NK-92 (cell line): ENCODE measurements around the gene ZFYVE28.
"Not testable (repeated sequence)": the region's sequence is repeated elsewhere in the genome, so short reads cannot be mapped to it uniquely, and the experiment has no call there.

ENCODE experiments used
- DNase-seq: peaks from one replicate; lab custom pipeline; 2025; ENCODE audit not compliant: unreplicated experiment; lab: John Stamatoyannopoulos, UW

ZFYVE28 gene

DNA sequence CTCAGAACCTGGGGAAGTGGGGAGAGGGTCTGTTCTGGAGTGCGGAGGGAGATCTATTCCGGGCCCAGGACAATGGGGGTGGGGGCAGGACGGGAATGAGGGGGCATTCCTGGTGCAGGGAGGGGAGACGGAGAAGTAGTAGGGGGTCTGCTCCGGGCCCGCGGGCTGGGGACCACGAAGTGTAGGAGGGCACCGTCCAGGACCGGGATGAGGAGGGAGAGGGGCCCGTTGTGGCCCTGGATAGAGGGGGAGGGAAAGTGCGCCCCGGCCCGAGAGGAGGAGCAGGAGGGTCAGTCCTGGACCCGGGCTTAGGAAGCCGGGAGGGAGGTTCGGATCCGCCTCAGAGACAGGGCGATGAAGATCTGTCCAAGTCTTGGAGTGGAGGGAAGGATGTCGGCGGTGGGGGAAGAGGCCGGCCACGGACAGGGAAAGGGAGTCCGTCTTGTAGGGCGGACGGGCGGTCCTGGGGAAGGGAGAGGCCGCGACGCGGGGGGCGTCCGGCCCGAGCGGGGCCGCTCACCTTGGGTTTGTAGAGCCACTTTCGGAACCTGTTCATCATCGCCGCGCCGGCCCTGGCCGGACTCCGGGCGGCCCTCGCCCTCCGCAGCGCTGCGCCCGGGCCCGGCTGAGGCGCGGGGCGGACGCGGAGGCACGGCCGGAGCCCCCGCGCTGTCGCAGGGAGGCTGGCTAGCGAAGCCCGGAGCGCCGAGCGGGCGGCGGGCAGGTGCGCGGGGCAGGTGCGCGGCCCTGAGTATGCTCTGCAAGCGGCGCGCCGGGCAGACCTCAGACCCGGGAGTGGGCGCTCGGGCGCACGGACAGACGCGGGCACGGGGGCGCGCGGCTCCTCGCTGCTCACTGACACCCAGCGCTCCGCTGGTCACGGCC is at the start of gene ZFYVE28:
ZFYVE28 (minus strand) TSS at position 881 of the 885 bp plus-strand sequence; CDS start at position 559, 322 bp downstream.
- DNase-seq, result no peak

GRCh38 chr4:2465544-2465943 is 47.1 kb upstream of the ZFYVE28 start:
- not testable (repeated sequence) for DNase-seq

GRCh38 chr4:2465032-2465431 is 46.6 kb upstream of the ZFYVE28 start:
- no peak for DNase-seq

DNA sequence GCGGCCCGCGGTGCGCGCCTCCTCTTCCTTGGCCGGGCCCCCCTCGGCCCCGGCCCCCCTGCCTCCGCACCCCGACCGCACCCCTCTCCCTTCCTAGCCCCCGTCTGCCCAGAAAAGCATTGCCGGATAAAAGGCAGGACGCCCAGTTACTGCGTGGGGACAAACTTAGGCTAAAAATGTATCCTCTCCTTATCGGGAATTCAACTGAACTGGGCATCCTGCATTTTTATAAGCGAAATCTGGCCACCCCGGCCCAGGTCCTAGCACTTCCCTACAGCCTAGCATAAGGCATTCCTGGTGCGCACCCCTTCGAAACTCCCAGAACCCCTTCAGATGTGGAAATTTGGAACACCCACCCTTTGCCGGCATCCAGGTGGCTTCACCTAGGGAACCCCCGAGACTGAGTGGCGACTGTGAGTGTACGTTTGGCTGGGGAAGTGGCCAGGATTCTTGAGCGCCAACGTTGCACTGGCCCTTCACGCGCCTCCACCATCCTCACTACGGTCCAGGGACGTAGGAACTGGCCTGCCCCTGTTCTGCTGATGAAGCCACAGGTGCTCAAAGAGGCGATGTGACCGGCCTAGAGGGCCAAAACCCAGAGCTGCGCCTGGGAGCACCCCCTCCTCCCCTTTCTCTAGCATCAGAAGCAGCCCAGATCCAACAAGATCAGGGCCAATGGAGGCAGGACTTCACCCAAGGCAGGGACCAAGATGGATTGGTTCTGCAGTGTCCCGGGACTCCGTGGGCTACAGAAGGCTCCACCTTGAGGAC is 44.7 kb upstream of the ZFYVE28 start:
- no peak for DNase-seq

DNA sequence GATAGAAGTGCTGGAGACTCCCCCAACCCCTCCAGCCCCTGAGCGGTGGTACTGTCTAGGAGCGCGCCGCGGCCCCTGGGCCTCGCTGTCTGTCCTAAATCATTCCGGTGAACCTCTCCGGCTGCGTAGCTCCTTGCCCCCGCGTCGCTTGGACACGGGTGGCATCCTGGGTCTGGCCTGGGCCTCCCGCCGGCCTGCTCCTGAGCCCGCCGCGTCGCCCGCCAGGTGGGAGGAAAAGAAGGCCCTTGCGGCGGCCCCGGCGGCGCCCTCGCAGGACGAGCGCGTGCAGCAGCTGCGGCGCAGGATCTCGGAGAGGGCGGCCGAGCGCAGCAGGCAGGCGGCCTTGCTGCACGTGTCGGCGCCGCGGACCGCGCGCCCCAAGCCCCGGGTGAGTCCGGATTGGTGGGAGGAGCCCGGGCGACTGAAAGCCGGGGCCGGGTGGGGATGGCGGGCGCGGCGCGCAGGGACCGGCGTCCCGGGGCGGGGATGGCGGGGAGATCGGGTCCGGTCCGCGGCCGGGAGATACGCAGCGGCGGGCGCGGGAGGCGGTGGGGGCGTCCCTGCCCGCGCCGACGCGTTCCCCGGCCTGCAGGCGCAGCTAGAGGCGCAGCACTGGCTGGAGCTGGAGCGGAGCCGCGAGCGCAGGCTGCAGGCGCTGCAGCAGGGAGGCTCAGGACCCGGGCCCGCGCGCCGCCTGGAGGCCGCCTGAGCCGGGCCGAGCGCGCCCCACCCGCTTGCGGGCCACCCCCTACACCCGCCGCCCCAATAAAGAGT is 44.0 kb upstream of the ZFYVE28 start:
- DNase-seq, result no peak

- no peak for DNase-seq
Measured at GRCh38 chr4:2461246-2461960, 43.0 kb upstream of the ZFYVE28 start.

DNA sequence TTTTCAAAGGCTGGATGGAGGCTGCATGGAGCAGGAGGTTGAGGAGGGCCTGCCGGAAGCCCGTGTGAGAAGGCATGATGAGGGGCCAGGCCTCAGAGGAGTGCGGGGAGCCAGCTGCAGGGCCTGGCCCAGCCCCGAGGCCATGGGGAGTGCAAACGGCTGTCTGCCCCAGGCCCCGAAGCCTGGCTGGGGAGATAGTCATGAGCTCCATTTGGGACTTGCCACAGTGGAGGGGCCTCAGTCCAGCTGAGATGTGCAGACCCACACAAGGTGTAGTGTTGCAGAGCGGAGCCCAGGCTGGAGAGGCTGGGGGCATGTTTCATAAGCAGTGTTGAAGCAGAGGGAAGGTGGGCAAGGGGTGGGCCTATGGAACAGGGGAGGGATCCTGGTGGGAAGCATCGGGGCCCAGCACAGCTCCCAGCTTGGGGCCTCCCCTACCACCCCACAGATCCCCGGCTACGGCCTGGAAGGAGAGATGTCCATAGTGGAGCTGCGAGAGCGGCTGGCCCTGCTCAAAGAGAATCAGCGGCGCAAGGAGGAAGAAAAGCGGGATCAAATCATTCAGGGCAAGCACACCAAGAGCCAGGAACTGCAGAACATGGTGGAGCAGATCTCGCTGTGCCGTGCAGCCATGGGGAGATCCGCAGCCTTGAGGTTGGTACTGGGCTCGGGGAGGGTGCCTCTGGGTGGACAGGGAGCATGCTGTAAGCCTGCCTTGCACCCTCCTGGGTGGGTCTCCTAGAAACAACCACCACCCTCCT is 41.3 kb upstream of the ZFYVE28 start:
- no peak for DNase-seq

DNA sequence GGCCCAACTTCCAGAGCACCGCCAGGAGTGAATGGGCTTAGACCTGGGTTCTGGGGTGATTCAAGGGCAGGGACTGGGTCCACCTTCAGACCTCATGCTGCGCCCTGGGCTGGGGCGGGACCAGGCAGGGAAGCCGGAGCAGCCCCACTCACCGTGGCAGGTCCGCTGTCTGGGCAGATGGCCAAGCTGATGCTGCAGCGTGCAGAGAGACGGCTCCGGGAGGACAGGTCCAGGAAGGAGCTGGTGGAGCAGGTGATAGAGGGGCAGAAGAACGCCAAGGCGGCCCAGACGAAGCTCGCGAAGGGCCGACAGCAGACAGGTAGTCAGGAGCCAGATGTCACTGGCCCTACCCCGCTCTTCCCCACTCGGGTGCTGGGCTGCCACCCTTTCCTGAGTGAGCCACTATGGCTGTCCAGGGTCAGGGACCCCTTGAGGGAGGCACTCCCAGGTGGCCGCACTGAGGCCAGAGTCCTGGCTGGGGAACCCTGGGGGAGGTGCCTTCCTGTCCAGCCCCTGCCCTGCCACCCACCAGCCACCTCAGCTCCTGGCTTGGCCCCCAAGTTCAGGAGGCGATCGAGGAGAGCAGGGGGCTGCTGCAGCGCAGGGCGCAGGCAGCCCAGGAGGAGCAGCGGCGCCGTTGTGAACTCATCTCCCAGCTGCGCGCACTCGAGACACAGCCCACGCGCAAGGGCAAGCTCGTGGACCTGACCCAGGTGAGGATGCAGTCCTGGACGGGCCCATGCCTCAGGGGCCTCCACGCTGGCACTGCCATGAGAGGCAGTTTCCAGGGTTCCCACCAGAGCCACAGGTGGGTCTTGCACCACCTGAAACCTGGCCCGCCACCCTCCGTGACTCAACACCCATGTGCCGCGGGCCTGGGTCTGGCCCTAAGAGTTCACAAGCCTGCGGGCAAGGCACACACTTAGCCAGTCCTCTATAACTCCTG is 40.4 kb upstream of the ZFYVE28 start:
- DNase-seq, result no peak

DNA sequence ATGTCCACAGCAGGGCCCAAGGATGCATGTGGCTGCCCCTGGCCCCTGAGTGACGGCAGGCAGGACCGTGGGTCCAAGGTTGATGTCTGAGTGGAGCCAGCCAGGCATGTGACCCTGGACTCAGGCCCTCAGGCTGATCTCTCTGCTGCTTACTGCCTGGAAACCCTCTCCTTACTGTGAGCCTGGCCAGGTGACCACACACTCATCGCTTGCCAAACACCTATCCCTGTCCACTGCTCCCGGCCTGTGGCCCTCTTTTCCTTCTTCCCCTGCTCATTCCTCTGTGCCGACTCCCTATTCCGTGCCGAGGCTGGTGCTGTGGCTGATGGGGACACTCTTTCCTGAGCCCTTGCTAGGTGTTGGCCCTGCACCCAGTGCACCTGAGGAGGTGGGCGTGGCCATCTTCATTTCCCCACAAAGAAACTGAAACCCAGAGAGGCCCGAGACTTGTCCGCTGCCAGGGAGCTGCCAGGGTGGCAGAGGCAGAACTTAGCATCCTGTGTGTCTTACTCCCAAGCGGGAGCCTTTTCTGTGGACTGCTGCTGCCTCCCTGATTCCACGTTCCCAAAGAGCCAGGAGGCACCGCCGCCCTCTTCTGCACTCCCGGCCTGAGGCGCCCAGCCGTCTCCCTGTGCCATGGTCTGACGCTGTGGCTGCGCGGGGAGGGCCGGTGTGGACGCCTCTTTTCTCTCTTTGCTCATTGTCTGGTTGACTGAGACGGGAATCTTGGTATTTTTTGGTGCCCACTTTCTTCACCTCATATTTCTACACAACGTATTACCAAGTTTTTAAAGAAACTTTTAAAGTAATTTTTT is 39.2 kb upstream of the ZFYVE28 start:
- DNase-seq, result no peak

DNA sequence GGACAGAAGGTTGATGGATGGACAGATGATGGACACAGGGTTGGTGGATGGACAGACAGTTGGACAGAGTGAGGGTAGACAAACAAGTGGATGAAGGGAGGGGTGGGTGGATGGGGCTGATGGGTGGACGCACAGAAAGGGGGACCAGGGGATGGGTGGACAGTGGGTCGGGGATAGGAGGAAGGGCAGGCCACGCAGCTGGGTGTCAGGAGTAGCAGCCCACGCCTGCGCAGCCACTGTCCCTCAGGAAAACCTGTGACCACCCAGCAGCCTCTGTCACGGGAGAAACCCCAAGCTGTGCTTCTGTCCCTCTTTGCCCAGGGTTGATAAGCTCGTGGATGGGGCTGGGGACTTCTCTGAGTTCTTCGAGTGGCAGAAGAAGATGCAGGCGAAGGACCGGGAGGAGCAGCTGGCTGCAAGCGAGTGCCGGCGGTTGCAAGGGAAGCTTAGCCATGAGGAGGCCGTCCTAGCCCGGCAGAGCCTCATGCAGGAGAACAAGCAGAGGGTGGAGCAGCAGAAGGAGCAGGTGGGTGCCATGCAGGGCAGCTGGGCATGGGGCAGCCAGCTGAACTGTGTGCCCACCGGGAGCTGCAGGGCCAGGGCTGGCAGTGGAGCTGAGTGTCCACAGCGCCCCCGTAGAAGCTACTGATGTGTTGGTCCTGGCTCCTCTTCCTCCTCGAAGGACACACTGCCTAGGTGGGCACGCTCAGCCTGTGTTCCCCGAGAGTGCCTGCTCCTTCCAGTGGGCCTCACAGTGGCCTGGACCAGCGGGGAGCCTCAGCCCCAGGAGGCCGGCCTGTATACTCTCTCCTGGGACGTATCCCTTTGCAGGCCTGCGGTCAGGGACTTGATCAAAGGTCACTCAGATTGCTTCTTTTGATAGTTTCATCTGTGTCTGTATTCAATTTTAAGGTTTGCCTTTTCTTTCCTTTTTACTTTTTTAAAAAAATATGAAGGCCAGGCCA is 33.7 kb upstream of the ZFYVE28 start:
- no peak for DNase-seq

GRCh38 chr4:2451036-2451520 is 32.6 kb upstream of the ZFYVE28 start:
- DNase-seq, result no peak

- DNase-seq, result no peak
Measured at GRCh38 chr4:2450394-2451035, 32.1 kb upstream of the ZFYVE28 start.

DNA sequence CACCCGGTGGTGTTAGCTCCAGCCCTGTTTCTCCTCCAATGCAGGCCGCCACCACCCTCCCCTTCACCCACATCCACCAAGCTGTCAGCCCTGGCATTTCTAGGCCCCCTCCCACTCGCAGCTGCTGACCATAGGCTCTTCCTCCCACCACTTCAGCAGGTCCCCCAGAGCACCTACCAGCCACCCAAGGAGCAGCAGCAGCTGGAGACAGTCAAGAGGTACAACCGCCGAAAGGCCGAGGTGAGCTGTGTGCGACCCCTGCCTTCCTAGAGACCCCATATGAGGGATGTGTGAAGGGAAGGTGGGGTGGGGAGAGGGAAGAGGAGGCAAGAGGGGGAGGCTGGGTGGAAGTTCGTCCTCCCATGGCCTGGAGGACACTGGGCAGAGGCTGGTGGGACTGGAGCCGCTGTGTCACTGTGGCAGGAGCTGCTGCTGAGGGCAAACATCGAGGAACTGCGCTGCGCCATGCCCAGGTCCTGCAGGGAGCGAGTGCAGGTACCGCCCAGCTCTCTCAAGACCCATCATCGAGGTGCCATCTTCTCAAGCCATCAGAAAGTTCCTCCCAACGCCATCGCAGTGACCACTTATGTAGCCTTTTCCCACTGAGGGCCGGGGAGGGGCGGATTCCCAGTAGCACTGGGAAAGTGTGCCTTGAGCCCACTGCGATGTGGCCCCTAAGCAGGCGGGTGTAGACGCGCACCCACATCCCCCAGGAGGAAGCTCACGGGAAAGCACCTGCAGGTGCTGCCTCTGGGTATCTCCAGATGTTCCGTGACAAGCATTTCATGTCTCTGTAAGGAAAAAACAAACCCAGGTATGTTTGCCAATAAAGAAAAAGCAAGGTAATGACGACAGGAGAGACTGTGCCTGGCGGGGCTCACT is 31.3 kb upstream of the ZFYVE28 start:
- no peak for DNase-seq

- no peak for DNase-seq
Measured at GRCh38 chr4:2449051-2449450, 30.6 kb upstream of the ZFYVE28 start.

- DNase-seq, result no peak
Measured at GRCh38 chr4:2448589-2448988, 30.1 kb upstream of the ZFYVE28 start.
